Erythroblast (primary cell): ENCODE data around the gene XAF1.
"Not testable (repeated sequence)": the region's sequence is repeated elsewhere in the genome, so short reads cannot be mapped to it uniquely, and the experiment has no call there.

Source experiments
- DNase-seq, 2 experiments: peaks; one replicate each; lab custom pipeline; 2025; lab: John Stamatoyannopoulos, UW
- GATA1 ChIP-seq: IDR thresholded peaks from 2 replicates; pipeline ENCODE4 v1.6.1; 2011; ENCODE audit warnings: low read depth, mild to moderate bottlenecking, control low read depth, low read length, moderate library complexity
- POLR2A ChIP-seq: IDR thresholded peaks from 2 replicates; pipeline ENCODE4 v1.6.1; 2011; ENCODE audit warnings: mild to moderate bottlenecking, low read length

XAF1 gene

DNA sequence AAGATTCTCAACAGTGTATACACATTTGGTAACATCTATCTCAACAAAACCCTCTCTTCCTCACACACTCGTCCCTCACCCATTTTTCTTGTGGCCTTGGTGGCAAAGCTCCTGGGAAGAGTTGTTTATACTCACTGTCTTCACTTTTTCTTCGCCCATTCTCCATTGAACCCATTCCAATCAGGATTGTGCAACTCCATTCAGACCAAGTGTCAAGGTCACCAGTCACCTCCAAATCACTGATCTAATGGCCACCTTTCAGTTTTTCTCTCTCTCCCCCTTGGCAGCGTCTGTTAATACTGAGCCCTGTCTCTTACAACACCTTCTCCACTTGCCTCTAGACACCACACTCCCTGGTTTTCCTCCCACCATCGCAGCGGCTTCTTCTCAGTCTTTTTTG, 34.1 kb upstream of the XAF1 start:
- TF ChIP-seq GATA1 (no peak), POLR2A (no peak)
- no peak for DNase-seq

GRCh38 chr17:6724009-6724408, 31.8 kb upstream of the XAF1 start:
- no peak for DNase-seq
- no peak for TF ChIP-seq GATA1

GRCh38 chr17:6729531-6729930, 26.3 kb upstream of the XAF1 start:
- TF ChIP-seq GATA1 (no peak), POLR2A (no peak)
- no peak for DNase-seq

DNA sequence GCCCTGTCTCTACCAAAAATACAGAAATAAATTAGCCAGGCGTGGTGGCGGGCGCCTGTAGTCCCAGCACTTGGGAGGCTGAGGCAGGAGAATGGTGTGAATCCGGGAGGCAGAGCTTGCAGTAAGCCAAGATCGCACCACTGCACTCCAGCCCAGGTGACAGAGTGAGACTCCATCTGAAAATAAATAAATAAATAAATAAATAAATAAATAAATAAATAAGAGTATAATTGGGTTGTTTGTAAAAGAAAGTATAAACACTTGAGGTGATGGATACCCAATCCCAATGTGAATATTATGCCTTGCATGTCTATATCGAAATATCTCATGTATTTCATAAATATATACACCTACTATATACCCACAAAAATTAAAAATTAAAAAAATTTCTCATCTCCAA, 9.2 kb upstream of the XAF1 start:
- not testable (repeated sequence) for DNase-seq

DNA sequence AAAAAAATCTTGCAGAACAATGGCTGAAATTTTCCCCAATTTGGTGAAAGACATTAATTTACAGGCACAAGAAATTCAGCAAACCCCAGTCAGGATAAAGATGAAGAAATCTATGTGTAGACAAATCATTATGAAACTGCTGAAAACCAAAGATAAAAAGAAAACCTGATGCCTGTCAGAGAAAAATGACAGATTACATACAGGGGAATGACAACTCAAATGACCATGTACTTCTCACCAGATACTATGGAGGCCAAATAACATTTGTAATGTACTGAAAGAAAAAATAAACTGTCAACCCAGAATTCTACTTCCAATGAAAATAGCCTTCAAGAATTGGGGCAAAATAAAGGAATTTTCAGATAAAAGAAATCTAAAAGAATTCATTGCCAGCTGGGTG, 7.2 kb upstream of the XAF1 start:
- no peak for TF ChIP-seq GATA1
- no peak for TF ChIP-seq POLR2A
- no peak for DNase-seq

DNA sequence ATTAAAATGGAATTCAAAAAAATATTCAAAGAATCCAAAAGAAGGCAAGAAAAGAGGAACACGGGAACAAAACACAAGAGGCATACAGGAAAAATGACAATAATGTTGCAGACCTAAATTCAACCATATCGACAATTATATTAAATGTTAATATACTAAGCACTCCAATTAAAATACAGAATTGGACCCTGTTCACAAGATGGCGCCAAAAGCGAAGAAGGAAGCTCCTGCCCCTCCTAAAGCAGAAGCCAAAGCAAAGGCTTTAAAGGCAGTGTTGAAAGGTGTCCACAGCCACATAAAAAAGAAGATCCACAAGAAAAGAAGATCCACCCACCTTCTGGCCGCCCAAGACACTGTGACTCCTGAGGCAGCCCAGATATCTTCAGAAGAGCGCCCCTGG, 6.3 kb upstream of the XAF1 start:
- no peak for TF ChIP-seq POLR2A
- TF ChIP-seq GATA1 = no peak
- DNase-seq = no peak

GRCh38 chr17:6752068-6752909, 3.6 kb upstream of the XAF1 start:
- no peak for DNase-seq
- TF ChIP-seq POLR2A = no peak
- TF ChIP-seq GATA1 = no peak

DNA sequence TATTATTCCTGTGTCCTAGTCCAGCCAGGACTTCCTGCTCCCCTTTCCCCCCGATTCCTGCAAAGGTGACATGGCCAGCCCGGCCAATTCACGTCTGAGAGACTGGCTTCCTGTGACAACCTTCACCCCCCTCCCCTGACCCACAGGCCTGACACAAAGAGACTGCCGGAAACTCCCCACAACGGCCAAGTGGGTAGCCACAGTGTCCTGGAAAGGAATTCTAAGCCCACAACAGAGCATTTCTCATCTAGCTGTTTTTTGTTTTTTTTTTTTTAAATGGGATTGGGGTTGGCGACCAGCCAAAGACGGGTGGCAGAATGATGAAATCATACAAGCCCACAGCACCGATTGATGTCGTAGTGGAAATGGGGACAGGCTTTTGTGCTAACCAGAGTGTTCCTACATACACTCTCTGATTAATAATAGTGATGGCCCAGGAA, 2.8 kb upstream of the XAF1 start:
- DNase-seq = peak in 1 of 2 experiments; percentile 3
- TF ChIP-seq GATA1 (no peak), POLR2A (no peak)

DNA sequence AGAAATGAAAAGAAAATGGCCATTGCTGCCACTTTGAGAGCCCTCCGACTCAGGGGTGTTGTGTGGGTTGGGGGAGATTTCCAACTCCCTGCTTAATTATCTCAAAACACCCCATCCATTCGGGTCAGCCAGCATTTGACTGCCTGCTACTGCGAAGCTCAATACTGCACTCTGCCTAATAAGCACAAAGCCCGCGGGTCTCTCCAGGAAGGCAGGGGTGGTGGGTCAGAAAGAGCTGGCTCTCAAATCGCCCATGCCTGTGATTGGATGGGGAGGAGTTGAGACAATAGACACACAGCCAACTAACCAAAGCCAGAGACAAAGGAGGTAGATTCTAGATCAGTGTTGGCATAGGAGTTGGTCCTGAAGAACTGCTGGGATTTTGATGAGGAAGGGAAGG, 2.3 kb upstream of the XAF1 start:
- no peak for DNase-seq
- TF ChIP-seq GATA1 (no peak), POLR2A (no peak)

DNA sequence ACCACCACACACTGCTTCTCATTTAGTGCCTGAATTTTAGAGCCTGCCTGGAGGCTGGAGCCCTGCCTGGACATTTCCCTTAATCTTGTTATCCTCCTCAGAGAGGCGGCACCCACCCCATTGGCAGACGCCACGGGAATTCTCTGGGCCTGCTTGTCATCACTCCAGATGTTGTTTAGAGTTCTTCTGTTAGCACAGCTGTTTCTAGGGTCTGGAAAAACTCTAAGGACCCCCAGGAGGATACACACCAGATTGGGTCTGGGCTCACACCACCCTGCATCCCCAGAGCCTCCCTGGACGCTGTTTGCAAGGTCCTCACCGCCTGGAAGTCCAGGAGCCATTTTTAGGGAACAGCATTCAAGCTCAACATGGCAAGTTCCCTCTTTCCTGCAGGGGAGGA, 565 bp upstream of the XAF1 start:
- no peak for TF ChIP-seq POLR2A
- TF ChIP-seq GATA1 = no peak
- no peak for DNase-seq

- no peak for TF ChIP-seq GATA1
- TF ChIP-seq POLR2A = no peak
- DNase-seq = no peak
Observed at GRCh38 chr17:6756425-6757031, 682 bp downstream of the XAF1 start.

GRCh38 chr17:6757747-6758146, 1.9 kb downstream of the XAF1 start:
- DNase-seq = no peak
- TF ChIP-seq GATA1 (no peak), POLR2A (no peak)

DNA sequence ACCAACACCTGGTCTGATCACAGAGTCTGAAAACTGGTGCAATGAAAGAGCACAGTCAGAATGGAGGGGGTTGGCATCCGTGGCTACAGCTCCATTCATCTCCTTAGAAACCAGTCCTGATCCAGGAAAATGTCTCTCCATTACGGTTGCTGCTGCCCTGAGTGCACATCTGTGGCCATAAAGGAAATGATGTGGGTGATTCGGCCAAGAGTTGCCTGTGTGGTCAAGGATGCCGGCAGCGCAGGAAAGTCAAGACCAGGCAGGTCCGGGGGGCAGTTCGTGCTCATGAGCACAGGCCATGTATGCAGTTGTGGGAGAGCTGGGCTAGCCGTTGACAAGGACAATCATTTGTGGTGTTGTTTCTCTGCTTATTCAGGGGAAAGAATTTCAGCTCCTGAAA, 5.9 kb downstream of the XAF1 start:
- no peak for TF ChIP-seq GATA1
- TF ChIP-seq POLR2A = no peak
- no peak for DNase-seq

GRCh38 chr17:6768447-6768846, 12.6 kb downstream of the XAF1 start:
- TF ChIP-seq GATA1 = no peak
- DNase-seq = no peak

DNA sequence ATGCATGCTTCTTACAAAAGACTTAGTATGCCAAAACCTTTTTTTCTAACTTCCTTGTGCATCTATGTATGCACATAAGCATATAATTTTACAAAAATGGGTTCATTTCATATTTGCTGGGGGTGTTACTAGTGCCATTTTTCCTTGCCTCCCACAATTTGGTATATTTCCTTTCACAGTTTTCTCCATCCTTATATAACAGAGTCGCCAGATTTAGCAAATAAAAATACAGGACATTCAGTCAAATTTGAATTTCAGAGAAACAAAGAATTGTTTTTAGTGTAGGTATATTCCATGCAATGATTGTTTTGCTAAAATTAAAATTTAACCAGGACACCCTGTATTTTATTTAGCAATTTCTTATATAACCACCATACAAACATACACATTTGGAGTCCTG, 16.2 kb downstream of the XAF1 start:
- TF ChIP-seq POLR2A (no peak), GATA1 (no peak)
- DNase-seq = no peak

- not testable (repeated sequence) for DNase-seq
Observed at GRCh38 chr17:6774906-6775305, 19.1 kb downstream of the XAF1 start.
